HUES6 (cell line): ENCODE measurements around the gene CBL.

Experiments used
- H3K27ac ChIP-seq: 2 replicates; pipeline ENCODE4 v1.7.0; 2013; ENCODE audit warnings: low read depth, mild to moderate bottlenecking, low read length, inconsistent platforms
- H3K27me3 ChIP-seq: 2 replicates; pipeline ENCODE4 v1.6.1; 2013; ENCODE audit warnings: low read length; ENCODE audit not compliant: control insufficient read depth, insufficient read depth
- H3K36me3 ChIP-seq: 2 replicates; pipeline ENCODE4 v1.6.1; 2013; ENCODE audit warnings: low read length; ENCODE audit not compliant: control insufficient read depth, insufficient read depth
- H3K4me1 ChIP-seq: 2 replicates; pipeline ENCODE4 v1.6.1; 2013; ENCODE audit warnings: low read length; ENCODE audit not compliant: control insufficient read depth, insufficient read depth
- H3K4me3 ChIP-seq: 2 replicates; pipeline ENCODE4 v1.5.1; 2013; ENCODE audit warnings: low read depth, low read length
- H3K9ac ChIP-seq: one replicate; pipeline ENCODE4 v1.6.1; 2013; ENCODE audit warnings: mild to moderate bottlenecking, low read length
- H3K9me3 ChIP-seq: 2 replicates; pipeline ENCODE4 v1.6.1; 2013; ENCODE audit warnings: low read depth, low read length; ENCODE audit not compliant: control insufficient read depth, insufficient read depth

CBL gene

GRCh38 chr11:119249671-119250010 lies 43.5 kb downstream of the CBL start:
- H3K36me3 ChIP-seq = peaks cover 12% of the 10 kb centered on the region
- H3K4me3 ChIP-seq = no peak overlapping the region
- H3K4me1 ChIP-seq = no peaks in the 10 kb centered on the region
- no peaks in the 10 kb centered on the region for H3K9me3 ChIP-seq
- H3K27me3 ChIP-seq = no peaks in the 10 kb centered on the region
- H3K9ac ChIP-seq = no peak overlapping the region
- H3K27ac ChIP-seq = no peak overlapping the region

- H3K27ac ChIP-seq = no peak overlapping the region
Measured at GRCh38 chr11:119251114-119251513, 45.0 kb downstream of the CBL start.

GRCh38 chr11:119254239-119254638 lies 48.1 kb downstream of the CBL start:
- H3K36me3 ChIP-seq = peaks cover 12% of the 10 kb centered on the region
- no peak overlapping the region for H3K9ac ChIP-seq
- no peak overlapping the region for H3K27ac ChIP-seq
- no peak overlapping the region for H3K4me3 ChIP-seq
- H3K9me3 ChIP-seq = no peaks in the 10 kb centered on the region
- H3K4me1 ChIP-seq = peaks cover 7% of the 10 kb centered on the region; the same call in 1 of the 2 replicates
- H3K27me3 ChIP-seq = no peaks in the 10 kb centered on the region

More at GRCh38 chr11:119251114-119251513, 45.0 kb downstream of the CBL start:
- peaks cover 12% of the 10 kb centered on the region for H3K36me3 ChIP-seq
- no peak overlapping the region for H3K9ac ChIP-seq
- H3K9me3 ChIP-seq = no peaks in the 10 kb centered on the region
- H3K27me3 ChIP-seq = no peaks in the 10 kb centered on the region
- H3K4me3 ChIP-seq = no peak overlapping the region
- H3K4me1 ChIP-seq = no peaks in the 10 kb centered on the region

GRCh38 chr11:119258180-119258579 lies 52.0 kb downstream of the CBL start:
- peaks cover 3% of the 10 kb centered on the region; the same call in 1 of the 2 replicates for H3K36me3 ChIP-seq
- H3K9me3 ChIP-seq = no peaks in the 10 kb centered on the region
- no peaks in the 10 kb centered on the region for H3K27me3 ChIP-seq
- no peak overlapping the region for H3K27ac ChIP-seq
- H3K4me1 ChIP-seq = peaks cover 14% of the 10 kb centered on the region; the same call in 1 of the 2 replicates
- H3K4me3 ChIP-seq = no peak overlapping the region
- no peak overlapping the region for H3K9ac ChIP-seq

- Histone ChIP-seq H3K36me3 (peaks cover 3% of the 10 kb centered on the region; the same call in 1 of the 2 replicates), H3K4me1 (peaks cover 17% of the 10 kb centered on the region; the same call in 1 of the 2 replicates), H3K9ac (no peak overlapping the region), H3K27me3 (no peaks in the 10 kb centered on the region), H3K4me3 (no peak overlapping the region), H3K27ac (no peak overlapping the region), H3K9me3 (no peaks in the 10 kb centered on the region)
Measured at GRCh38 chr11:119258983-119259382, 52.8 kb downstream of the CBL start.

- no peaks in the 10 kb centered on the region for H3K27me3 ChIP-seq
- no peak overlapping the region for H3K4me3 ChIP-seq
- H3K9me3 ChIP-seq = no peaks in the 10 kb centered on the region
- H3K36me3 ChIP-seq = no peaks in the 10 kb centered on the region
- no peak overlapping the region for H3K27ac ChIP-seq
- peaks cover 26% of the 10 kb centered on the region for H3K4me1 ChIP-seq
- H3K9ac ChIP-seq = no peak overlapping the region
Measured at GRCh38 chr11:119262668-119263351, 56.7 kb downstream of the CBL start.

GRCh38 chr11:119263352-119263940 lies 57.3 kb downstream of the CBL start:
- H3K9ac ChIP-seq = no peak overlapping the region
- peaks cover 23% of the 10 kb centered on the region for H3K4me1 ChIP-seq
- H3K27me3 ChIP-seq = no peaks in the 10 kb centered on the region
- H3K27ac ChIP-seq = no peak overlapping the region
- H3K4me3 ChIP-seq = no peak overlapping the region
- no peaks in the 10 kb centered on the region for H3K36me3 ChIP-seq
- no peaks in the 10 kb centered on the region for H3K9me3 ChIP-seq

- H3K9ac ChIP-seq = no peak overlapping the region
- no peaks in the 10 kb centered on the region for H3K27me3 ChIP-seq
- H3K36me3 ChIP-seq = no peaks in the 10 kb centered on the region
- no peaks in the 10 kb centered on the region for H3K9me3 ChIP-seq
- peaks cover 18% of the 10 kb centered on the region for H3K4me1 ChIP-seq
- H3K4me3 ChIP-seq = no peak overlapping the region
- H3K27ac ChIP-seq = no peak overlapping the region
Measured at GRCh38 chr11:119266063-119266462, 59.9 kb downstream of the CBL start.

- H3K9ac ChIP-seq = no peak overlapping the region
- H3K4me1 ChIP-seq = peaks cover 18% of the 10 kb centered on the region
- H3K36me3 ChIP-seq = no peaks in the 10 kb centered on the region
- H3K4me3 ChIP-seq = no peak overlapping the region
- no peaks in the 10 kb centered on the region for H3K9me3 ChIP-seq
- H3K27me3 ChIP-seq = no peaks in the 10 kb centered on the region
- no peak overlapping the region for H3K27ac ChIP-seq
Measured at GRCh38 chr11:119266517-119267255, 60.5 kb downstream of the CBL start.

GRCh38 chr11:119267645-119268044 lies 61.5 kb downstream of the CBL start:
- Histone ChIP-seq H3K4me3 (no peak overlapping the region), H3K9ac (no peak overlapping the region)

GRCh38 chr11:119273721-119274120 lies 67.6 kb downstream of the CBL start:
- Histone ChIP-seq H3K27me3 (no peaks in the 10 kb centered on the region), H3K4me3 (no peak overlapping the region), H3K27ac (no peak overlapping the region), H3K4me1 (no peaks in the 10 kb centered on the region), H3K9me3 (no peaks in the 10 kb centered on the region), H3K36me3 (peaks cover 58% of the 10 kb centered on the region), H3K9ac (no peak overlapping the region)

More at GRCh38 chr11:119267645-119268044, 61.5 kb downstream of the CBL start:
- H3K27ac ChIP-seq = no peak overlapping the region
- H3K27me3 ChIP-seq = no peaks in the 10 kb centered on the region
- H3K36me3 ChIP-seq = peaks cover 4% of the 10 kb centered on the region
- H3K4me1 ChIP-seq = peaks cover 15% of the 10 kb centered on the region
- no peaks in the 10 kb centered on the region for H3K9me3 ChIP-seq
